Fibroblast of villous mesenchyme (primary cell): ENCODE data around the gene CHPF. TPM values are rescaled to one million over a fixed set of nuclear protein-coding genes. Genes with fewer than 3 reads are reported as not detected.
A peak's percentile ranks its signal among the peaks of the same experiment; 100 is the strongest.

ENCODE experiments used
- DNase-seq: peaks from one replicate; pipeline ENCODE4 v3.0.0-alpha.2; 2010; ENCODE audit warnings: low read depth
- H3K4me3 ChIP-seq: 2 replicates; pipeline ENCODE4 v1.5.1; 2011; ENCODE audit warnings: low read depth, mild to moderate bottlenecking, low read length
- CTCF ChIP-seq: IDR thresholded peaks from 2 replicates; pipeline ENCODE4 v1.5.1; 2012; ENCODE audit warnings: low read depth, mild to moderate bottlenecking, low read length; ENCODE audit not compliant: insufficient read depth
- total RNA-seq: library from RNA; depleted of rRNA; stranded (reverse); fragments of >200 nt; gene quantifications from 2 replicates; pipeline ENCODE4 v1.2.3, GENCODE V29; 2012

Gene CHPF
- total RNA-seq, 1 donor: 201 TPM

GRCh38 chr2:219571311-219572236 lies 28.0 kb upstream of the CHPF start, which contains the start of gene OBSL1:
OBSL1 (minus strand) TSS chr2:219571539; CDS start chr2:219571232, 307 bp downstream.
- TF ChIP-seq CTCF: no peak
- peak; percentile 85 for DNase-seq
- H3K4me3 ChIP-seq: peak within 1 kb of the TSS; percentile 69

GRCh38 chr2:219570924-219571310 lies 27.3 kb upstream of the CHPF start:
- TF ChIP-seq CTCF: no peak
- peak; percentile 33 for DNase-seq

GRCh38 chr2:219570194-219570923 lies 26.8 kb upstream of the CHPF start:
- peak; percentile 42 for DNase-seq
- TF ChIP-seq CTCF: no peak
- H3K4me3 ChIP-seq: peak overlapping the region; percentile 69

More at GRCh38 chr2:219570924-219571310, 27.3 kb upstream of the CHPF start:
- peak overlapping the region; percentile 69 for H3K4me3 ChIP-seq

- DNase-seq: no peak
- peak overlapping the region; percentile 69 for H3K4me3 ChIP-seq
Measured at GRCh38 chr2:219569635-219570034, 26.0 kb upstream of the CHPF start.

GRCh38 chr2:219569041-219569440 lies 25.4 kb upstream of the CHPF start:
- TF ChIP-seq CTCF: no peak
- H3K4me3 ChIP-seq: no peak overlapping the region
- DNase-seq: no peak

More at GRCh38 chr2:219569635-219570034, 26.0 kb upstream of the CHPF start:
- TF ChIP-seq CTCF: no peak

- DNase-seq: no peak
- no peak for TF ChIP-seq CTCF
- no peak overlapping the region for H3K4me3 ChIP-seq
Measured at GRCh38 chr2:219567791-219568361, 24.3 kb upstream of the CHPF start.
